ENCODE results near the gene SPIN1. TPM values are rescaled to one million over a fixed set of nuclear protein-coding genes. Genes with fewer than 3 reads are reported as not detected.

Gene SPIN1
- total and polyA plus RNA-seq, 2 of the 8 experiments (the other 6 are each of a cell fraction or from before 2014, with no cell fraction given): 69.9 to 139 TPM

DNA sequence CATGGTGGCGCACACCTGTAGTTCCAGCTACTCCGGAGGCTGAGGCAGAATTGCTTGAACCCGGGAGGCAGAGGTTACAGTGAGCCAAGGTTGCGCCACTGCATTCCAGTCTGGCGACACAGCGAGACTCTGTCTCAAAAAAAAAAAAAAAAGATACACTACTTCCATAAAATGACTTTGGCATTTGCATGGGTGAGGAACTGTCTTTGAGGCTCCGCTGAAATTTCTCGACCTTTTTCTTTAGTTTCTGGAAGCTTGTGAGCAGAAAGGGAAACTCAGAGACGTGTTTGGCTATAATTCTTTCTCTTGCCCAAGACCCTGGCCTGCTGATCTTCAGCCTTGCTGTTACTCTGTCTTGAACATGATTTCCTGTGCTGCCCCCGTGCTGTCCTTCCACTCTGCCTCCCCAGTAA, 37.3 kb downstream of the SPIN1 start:
- Histone ChIP-seq H3K14ac (ENCODE audit: insufficient read length) (no peak overlapping the region), H3K23me2 (ENCODE audit: low read depth, low read length) (peaks cover 2% of the 10 kb centered on the region; the same call in 1 of the 2 replicates), H4K91ac (replicated peaks; ENCODE audit: insufficient read length, low read length) (no peak overlapping the region), H3K27me3 (replicated peaks in 1 of 4; ENCODE audit: control insufficient read depth in 3 of 4, extremely low read depth in 1 of 4, insufficient read depth in 3 of 4, low read length in 3 of 4) (no peaks in the 10 kb centered on the region), H4K20me1 (replicated peaks in 1 of 2; ENCODE audit: control insufficient read depth in 1 of 2, insufficient read depth in 2 of 2, low read length in 2 of 2) (peaks cover 3 to 18% of the 10 kb centered on the region in 2 experiments), H3K23ac (ENCODE audit: insufficient read length) (no peak overlapping the region), H3K36me3 (ENCODE audit: control insufficient read depth in 2 of 4, insufficient read depth in 4 of 4, low read length in 3 of 4) (peaks cover 0 to 22% (median under 1%) of the 10 kb centered on the region in 4 experiments; a peak in 2 of 8 replicates), H2BK20ac (ENCODE audit: low read length) (no peak overlapping the region), H3K4ac (replicated peaks; ENCODE audit: insufficient read length, low read depth, low read length) (no peak overlapping the region), H3K79me2 (ENCODE audit: control insufficient read depth in 1 of 2, insufficient read depth in 2 of 2, low read length in 2 of 2) (peaks cover 19 to 99% of the 10 kb centered on the region in 2 experiments), H3K79me1 (ENCODE audit: low read depth, low read length) (peaks cover 12% of the 10 kb centered on the region), H4K8ac (ENCODE audit: extremely low read depth, insufficient read depth, low read length) (no peak overlapping the region), H3K4me2 (ENCODE audit: insufficient read depth in 1 of 2, low read depth in 2 of 2, low read length in 2 of 2) (no peak overlapping the region; a peak in 1 of 4 replicates), H2BK12ac (ENCODE audit: low read depth, low read length) (no peak overlapping the region), H2BK5ac (ENCODE audit: low read depth, low read length) (no peak overlapping the region), H2BK15ac (ENCODE audit: low read length) (no peak overlapping the region), H3K9ac (replicated peaks in 1 of 4; ENCODE audit: extremely low read depth in 1 of 4, low read depth in 3 of 4, low read length in 3 of 4) (no peak overlapping the region), H3K4me1 (replicated peaks in 1 of 4; ENCODE audit: control insufficient read depth in 3 of 4, insufficient read depth in 4 of 4, low read length in 3 of 4) (peaks cover 3 to 17% (median 9%) of the 10 kb centered on the region in 4 experiments; a peak in 6 of 7 replicates), H3K18ac (ENCODE audit: extremely low read depth, low read length) (no peak overlapping the region; the same call in 1 of the 2 replicates), H2BK120ac (replicated peaks; ENCODE audit: low read depth, low read length) (no peak overlapping the region), H3K4me3 (ENCODE audit: extremely low read depth in 1 of 4, insufficient read depth in 2 of 4, low read depth in 3 of 4, low read length in 4 of 4) (no peak overlapping the region), H3K9me3 (ENCODE audit: insufficient read depth in 2 of 2, low read depth in 1 of 2, low read length in 1 of 2) (no peaks in the 10 kb centered on the region), H3K56ac (replicated peaks; ENCODE audit: insufficient read length, low read depth, low read length) (no peak overlapping the region), H3K27ac (ENCODE audit: low read depth, low read length) (no peak overlapping the region), H4K5ac (ENCODE audit: insufficient read length, low read depth, low read length) (no peak overlapping the region), H2AFZ (ENCODE audit: low read length) (no peak overlapping the region), H2AK5ac (ENCODE audit: low read depth, low read length) (no peak overlapping the region; the same call in 1 of the 2 replicates)
- no peak for TF ChIP-seq TBP (IDR thresholded peaks at IDR 0.05; ENCODE audit: low read depth, low read length)
- TF ChIP-seq RBBP5 (IDR thresholded peaks at IDR 0.05; ENCODE audit: borderline replicate concordance, low read depth, low read length): no peak
- CTCF ChIA-PET (ENCODE audit: partially characterized antibody): interaction anchor here (1.0 kb wide), 2 partner anchors 75 to 115 kb away, joined by 3 read pairs; no protein-coding TSS in a partner anchor
- FAIRE-seq (no peak), DNase-seq (ENCODE audit: low read depth in 1 of 2, low spot score in 2 of 2) (no peak)
- POLR2A ChIA-PET (ENCODE audit: partially characterized antibody): interaction anchor here (1.1 kb wide), 1 partner anchor 9 kb away, joined by 3 read pairs; no protein-coding TSS in a partner anchor
- WGBS, 2 experiments (ENCODE audit: extremely low coverage in 1 of 2, insufficient coverage in 1 of 2, insufficient read length in 1 of 2, insufficient replicate concordance in 2 of 2, low coverage in 1 of 2, low lambda C conversion rate in 2 of 2, missing lambda C conversion rate in 1 of 2): 90% methylated on average over 10 of the region's 10 CpGs; no CpG with 5 or more reads in 1 of the 2 experiments
